ENCODE data around the gene GPRC5D. TPM values are rescaled to one million over a fixed set of nuclear protein-coding genes. Genes with fewer than 3 reads are reported as not detected.

The GPRC5D gene
- total RNA-seq, 1 experiment from 2014 or later, result not detected

DNA sequence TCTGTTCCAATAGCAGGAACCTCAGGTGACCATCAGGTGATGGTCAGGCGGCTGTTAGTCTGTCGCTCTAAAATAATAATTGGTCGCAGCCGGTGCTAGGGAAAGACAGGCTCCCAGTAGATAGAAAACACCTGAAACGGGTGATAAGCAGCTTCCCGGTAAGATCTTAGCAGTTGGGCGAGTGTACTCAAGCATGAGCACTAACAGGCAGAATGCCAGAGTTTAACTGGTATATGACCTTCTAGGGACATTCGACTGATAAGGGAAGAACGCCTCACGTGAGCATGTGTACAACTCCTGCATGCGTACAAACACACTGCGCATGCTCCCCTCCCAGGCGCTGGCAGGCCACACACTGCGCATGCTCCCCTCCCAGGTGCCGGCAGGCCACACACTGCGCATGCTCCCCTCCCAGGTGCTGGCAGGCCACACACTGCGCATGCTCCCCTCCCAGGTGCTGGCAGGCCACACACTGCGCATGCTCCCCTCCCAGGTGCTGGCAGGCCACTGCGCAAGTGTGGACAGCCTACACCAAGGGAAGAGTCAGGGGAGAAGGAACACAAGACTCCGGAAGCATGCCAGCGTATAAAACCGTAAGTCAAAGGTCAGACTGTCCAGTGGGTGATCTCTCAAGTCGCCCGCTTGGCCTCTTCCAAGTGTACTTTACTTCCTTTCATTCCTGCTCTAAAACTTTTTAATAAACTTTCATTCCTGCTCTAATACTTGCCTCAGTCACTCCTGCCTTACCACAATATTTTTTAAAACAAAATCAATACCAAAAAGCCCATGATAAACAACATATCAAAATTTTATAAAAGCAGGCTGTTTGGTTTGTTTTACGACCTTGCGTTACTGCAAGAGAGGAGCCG is 24.5 kb downstream of the GPRC5D start:
- Histone ChIP-seq H3K9me2 (ENCODE audit: insufficient read depth) (no peaks in the 10 kb centered on the region), H3K79me2 (ENCODE audit: low read depth) (0 out of 2 replicates have a peak, but pooled peaks cover 10% of the 10 kb centered on the region), H3K4me2 (peak overlapping the region; percentile 62), H3F3A (ENCODE audit: insufficient read depth, low read depth) (no peaks in the 10 kb centered on the region; the same call in 1 of the 2 replicates), H2AFZ (0 out of 2 replicates have a peak overlapping the region, but pooled peaks have one; percentile 64), H3K36me3 (ENCODE audit: low read depth) (no peaks in the 10 kb centered on the region), H3K27me3 (ENCODE audit: insufficient read depth, low read depth) (no peaks in the 10 kb centered on the region), H4K20me1 (ENCODE audit: insufficient read depth) (no peaks in the 10 kb centered on the region), H3K4me1 (replicated peaks; ENCODE audit: insufficient read depth) (no peaks in the 10 kb centered on the region), H3K27ac (peak overlapping the region; percentile 32), H3K4me3 (peak overlapping the region; percentile 48), H3K9me3 (ENCODE audit: insufficient read depth, low read depth) (no peaks in the 10 kb centered on the region)
- no TSS peak for BruUV-seq (replicated peaks)
- ChIA-PET POLR2A (ENCODE audit: unreplicated experiment) (no interaction called here), CTCF (no interaction called here)
- intact Hi-C loops (cut with micrococcal nuclease; ENCODE audit: unreplicated experiment), result no loop called here
- peak; percentile 55 to 94 for DNase-seq
- TF ChIP-seq CTCF (conservative IDR thresholded peaks at IDR 0.05) (no peak), EZH2 (IDR thresholded peaks at IDR 0.05; ENCODE audit: low read depth) (no peak)

DNA sequence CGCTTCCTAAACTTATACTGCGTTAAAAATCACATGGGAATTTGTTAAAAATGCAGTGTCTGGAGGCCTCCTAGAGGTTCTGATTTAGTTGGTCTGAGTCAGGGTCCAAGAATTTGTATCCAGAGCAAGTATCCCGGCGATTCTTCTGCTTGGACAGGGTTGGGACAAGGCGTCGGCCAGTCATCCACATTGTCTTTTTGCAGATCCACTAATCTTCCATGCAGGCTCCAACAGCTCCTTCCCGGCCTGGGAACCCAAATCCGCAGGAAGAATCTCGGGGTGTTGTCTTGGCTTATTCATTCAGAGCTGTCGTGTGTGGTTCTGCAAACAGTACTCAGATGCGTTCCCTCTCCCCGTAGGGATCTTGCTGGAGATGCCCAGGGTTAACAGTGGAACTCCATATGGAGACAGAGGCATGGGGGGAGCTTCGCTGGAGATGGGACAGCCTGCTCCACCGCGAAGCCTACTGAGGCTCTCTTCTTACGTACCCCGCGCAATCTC is 25.3 kb downstream of the GPRC5D start:
- Histone ChIP-seq H4K20me1 (ENCODE audit: insufficient read depth) (no peaks in the 10 kb centered on the region), H2AFZ (no peak overlapping the region), H3K4me3 (no peak overlapping the region), H3K9me3 (ENCODE audit: insufficient read depth, low read depth) (no peaks in the 10 kb centered on the region), H3K79me2 (ENCODE audit: low read depth) (0 out of 2 replicates have a peak, but pooled peaks cover 10% of the 10 kb centered on the region), H3K4me1 (replicated peaks; ENCODE audit: insufficient read depth) (no peaks in the 10 kb centered on the region), H3K36me3 (ENCODE audit: low read depth) (no peaks in the 10 kb centered on the region), H3K4me2 (peak overlapping the region; percentile 43), H3K9me2 (ENCODE audit: insufficient read depth) (no peaks in the 10 kb centered on the region), H3F3A (ENCODE audit: insufficient read depth, low read depth) (peaks cover 2% of the 10 kb centered on the region; the same call in 1 of the 2 replicates), H3K27me3 (ENCODE audit: insufficient read depth, low read depth) (no peaks in the 10 kb centered on the region), H3K27ac (no peak overlapping the region)
- intact Hi-C loops (cut with micrococcal nuclease; ENCODE audit: unreplicated experiment), result no loop called here
- DNase-seq, result no peak
- ChIA-PET POLR2A (ENCODE audit: unreplicated experiment) (no interaction called here), CTCF (no interaction called here)
- TF ChIP-seq CTCF (conservative IDR thresholded peaks at IDR 0.05) (no peak), EZH2 (IDR thresholded peaks at IDR 0.05; ENCODE audit: low read depth) (no peak)
- no TSS peak for BruUV-seq (replicated peaks)

DNA sequence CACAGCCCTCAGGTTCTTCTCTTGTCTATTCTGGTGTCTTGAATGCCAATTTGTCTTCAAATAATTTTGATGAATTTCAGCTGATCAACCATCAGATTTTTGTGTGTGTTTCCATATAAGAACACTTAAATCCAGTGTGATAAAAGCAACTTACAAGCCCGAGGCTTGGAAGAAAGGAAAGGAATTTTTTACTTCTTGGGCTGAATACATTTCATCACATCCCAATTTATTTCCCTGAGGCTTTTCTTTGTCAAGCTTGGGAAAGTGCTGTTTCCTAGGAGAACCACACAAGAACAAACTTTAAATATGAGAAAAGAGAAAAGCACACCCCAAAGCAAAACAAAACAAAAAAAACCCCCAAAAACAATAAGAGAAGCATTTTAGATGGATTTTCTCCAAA is 26.6 kb downstream of the GPRC5D start:
- Histone ChIP-seq H3K27ac (no peak overlapping the region), H3F3A (ENCODE audit: insufficient read depth, low read depth) (peaks cover 14% of the 10 kb centered on the region; the same call in 1 of the 2 replicates), H3K9me3 (ENCODE audit: insufficient read depth, low read depth) (no peaks in the 10 kb centered on the region), H3K27me3 (ENCODE audit: insufficient read depth, low read depth) (no peaks in the 10 kb centered on the region), H3K4me2 (no peak overlapping the region), H3K4me3 (no peak overlapping the region), H3K9me2 (ENCODE audit: insufficient read depth) (no peaks in the 10 kb centered on the region), H4K20me1 (ENCODE audit: insufficient read depth) (no peaks in the 10 kb centered on the region), H2AFZ (no peak overlapping the region), H3K36me3 (ENCODE audit: low read depth) (no peaks in the 10 kb centered on the region), H3K79me2 (ENCODE audit: low read depth) (0 out of 2 replicates have a peak, but pooled peaks cover 10% of the 10 kb centered on the region), H3K4me1 (replicated peaks; ENCODE audit: insufficient read depth) (no peaks in the 10 kb centered on the region)
- TF ChIP-seq EZH2 (IDR thresholded peaks at IDR 0.05; ENCODE audit: low read depth) (no peak), CTCF (conservative IDR thresholded peaks at IDR 0.05) (no peak)
- ChIA-PET POLR2A (ENCODE audit: unreplicated experiment) (interaction anchor here (0.5 kb wide), 1 partner anchor 32 kb away, joined by 4 read pairs; no protein-coding TSS in a partner anchor), CTCF (no interaction called here)
- no peak for DNase-seq
- no TSS peak for BruUV-seq (replicated peaks)
- intact Hi-C loops (cut with micrococcal nuclease; ENCODE audit: unreplicated experiment), result no loop called here
